GM18498 (cell line): ENCODE measurements around the gene HTD2.
A peak's percentile ranks its signal among the peaks of the same experiment; 100 is the strongest.
"Not testable (repeated sequence)": the region's sequence is repeated elsewhere in the genome, so short reads cannot be mapped to it uniquely, and the experiment has no call there.

Source experiments
- ATAC-seq: cut with Tn5 transposase; IDR thresholded peaks from one replicate; pipeline ENCODE4 v1.9.1; 2021; ENCODE audit warnings: mild to moderate bottlenecking, moderate library complexity; ENCODE audit not compliant: unreplicated experiment

Gene HTD2

DNA sequence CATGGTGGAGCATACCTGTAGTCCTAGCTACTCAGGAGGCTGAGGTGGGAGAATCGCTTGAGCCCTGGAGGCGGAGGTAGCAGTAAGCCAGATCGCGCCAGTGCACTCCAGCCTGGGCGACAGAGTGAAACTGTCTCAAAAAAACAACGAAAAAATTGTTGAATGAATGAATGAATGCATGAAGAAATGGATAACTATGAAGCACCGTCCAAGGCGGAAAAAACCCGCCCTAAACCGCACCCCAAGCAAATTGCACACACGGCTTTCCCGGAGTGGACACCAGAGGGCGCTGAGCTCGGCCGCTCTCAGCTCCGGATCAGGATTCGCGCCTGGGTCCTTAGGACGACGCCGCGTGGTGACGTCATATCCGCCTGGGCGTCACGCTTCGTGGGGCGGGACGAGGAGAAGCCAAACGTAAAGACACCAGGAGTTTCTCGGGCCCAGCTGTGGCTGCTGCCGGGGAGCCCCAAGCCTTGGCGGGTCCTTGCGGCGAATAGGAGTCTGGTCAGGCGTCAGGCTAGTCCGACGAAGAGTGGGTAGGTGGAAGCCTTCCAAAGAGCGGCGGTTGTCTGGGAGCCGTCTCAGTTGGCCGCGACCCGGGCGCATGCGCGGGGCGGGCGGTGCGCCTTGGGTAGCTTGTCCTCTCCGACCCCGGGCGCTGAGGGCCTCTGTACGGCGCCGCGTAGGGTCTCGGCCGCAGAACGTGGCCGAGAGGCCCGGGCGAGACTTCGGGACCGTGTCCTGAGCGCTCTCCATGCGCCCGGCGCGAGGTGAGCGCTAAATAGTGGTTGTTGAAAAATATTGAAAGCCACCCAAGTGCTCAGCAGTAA, at the start of gene HTD2, which contains the start of gene RPP14:
TSS of gene HTD2 (plus strand) at position 639 of the 830 bp plus-strand sequence. CDS start 11,094 bp downstream, outside the sequence.
TSS of gene RPP14 (plus strand) at position 364 of the 830 bp plus-strand sequence. CDS start 4,085 bp downstream, outside the sequence.
- ATAC-seq, result peak; percentile 88

DNA sequence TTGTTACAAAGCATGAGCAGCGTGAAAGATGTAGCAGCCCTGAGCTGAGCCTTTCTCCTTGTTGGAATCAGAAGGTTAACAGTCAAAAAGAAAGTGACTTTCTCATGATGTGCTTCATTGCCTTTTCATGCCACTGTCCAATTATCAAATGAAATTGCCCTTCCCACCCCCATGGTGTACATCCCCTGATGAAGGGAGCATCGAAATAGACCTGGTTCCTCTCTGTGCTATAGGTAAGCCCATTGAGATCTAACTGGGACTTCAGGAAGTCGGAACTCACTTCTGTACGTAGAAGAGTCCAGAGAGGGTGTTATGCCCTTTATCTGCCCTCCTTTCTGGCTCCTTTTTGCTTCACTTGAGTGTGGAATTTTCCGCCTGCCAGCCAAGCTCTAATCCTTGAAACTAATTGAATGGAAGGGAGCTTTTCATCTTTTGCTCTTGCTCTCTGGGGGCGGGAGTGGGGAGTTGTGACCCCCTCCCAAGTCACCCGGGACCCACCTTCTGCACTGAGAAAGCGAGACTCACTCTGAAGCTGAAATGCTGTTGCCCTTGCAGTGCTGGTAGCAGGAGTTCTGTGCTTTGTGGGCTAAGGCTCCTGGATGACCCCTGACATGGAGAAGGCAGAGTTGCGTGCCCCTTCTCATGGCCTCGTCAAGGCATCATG, 47.8 kb upstream of the HTD2 start:
- no peak for ATAC-seq

GRCh38 chr3:58260261-58260731, 46.0 kb upstream of the HTD2 start:
- ATAC-seq, result no peak

DNA sequence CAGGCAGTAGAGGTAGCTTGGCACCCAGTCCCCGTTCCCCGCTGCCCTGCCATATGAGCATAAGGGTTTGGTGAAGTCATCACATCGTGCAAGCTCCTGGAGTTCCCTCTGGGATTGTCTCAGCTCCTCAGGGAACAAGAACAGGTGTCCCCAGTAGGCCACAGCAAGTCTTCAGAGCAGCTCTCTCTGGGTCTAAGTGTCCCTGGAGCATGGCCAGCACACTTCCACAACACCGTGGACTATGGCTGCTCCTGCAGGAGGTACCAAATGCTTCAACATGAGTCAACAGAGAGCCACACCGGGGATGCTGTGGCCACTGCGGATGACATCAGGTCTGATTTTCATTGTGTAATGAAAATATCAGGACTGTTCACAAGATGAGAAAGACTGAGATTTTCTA, 45.6 kb upstream of the HTD2 start:
- ATAC-seq, result no peak

DNA sequence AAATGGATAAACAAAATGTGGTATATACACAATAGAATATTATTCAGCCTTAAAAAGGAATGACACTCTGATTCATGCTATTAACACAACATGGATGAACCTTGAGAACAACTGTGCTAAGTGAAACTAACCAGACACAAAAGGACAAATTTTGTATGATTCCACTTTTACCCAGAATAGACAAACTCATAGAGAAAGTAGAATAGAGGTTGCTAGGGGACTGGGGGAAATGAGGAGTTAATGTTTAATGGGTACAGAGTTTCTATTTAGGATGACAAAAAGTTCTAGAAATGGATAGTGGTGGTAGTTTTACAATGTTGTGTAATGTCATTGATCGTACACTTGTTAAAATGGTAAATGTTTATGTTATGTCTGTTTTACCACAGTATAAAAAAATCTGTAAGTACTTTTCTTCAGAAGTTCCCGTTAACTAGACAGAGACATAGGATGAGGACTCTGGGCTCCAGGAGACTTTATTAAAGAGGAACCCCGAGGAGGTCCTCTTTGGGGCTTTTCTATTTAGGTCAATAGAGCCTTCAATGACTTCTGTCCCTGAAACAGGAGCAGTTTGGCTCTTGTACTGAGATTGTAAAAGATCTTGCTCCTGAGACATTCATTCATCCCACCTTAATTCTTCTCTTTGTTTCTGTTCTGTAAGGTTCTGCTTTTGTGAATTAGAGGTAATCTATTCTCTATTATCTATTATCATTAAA, 44.2 kb upstream of the HTD2 start:
- peak; percentile 66 for ATAC-seq

- ATAC-seq, result no peak
Observed at GRCh38 chr3:58266577-58266976, 39.7 kb upstream of the HTD2 start.

DNA sequence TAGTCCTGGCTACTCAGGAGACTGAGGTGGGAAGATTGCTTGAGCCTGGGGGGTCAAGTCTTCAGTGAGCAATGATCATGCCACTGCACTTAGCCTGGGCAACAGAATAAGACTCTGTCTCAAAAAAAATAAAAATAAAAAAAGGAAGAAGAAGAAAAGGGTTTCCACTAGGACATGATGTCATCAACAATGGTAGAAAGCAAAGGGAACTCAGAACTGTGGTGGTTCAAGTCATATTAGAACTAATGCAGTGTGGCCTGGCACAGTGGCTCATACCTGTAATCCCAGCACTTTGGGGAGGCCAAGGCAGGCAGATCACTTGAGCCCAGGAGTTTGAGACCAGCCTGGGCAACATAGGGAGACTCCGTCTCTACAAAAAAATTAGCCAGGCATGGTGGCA, 38.8 kb upstream of the HTD2 start:
- ATAC-seq, result not testable (repeated sequence)

GRCh38 chr3:58269356-58269755, 37.0 kb upstream of the HTD2 start:
- ATAC-seq, result no peak

- ATAC-seq, result no peak
Observed at GRCh38 chr3:58270485-58270884, 35.8 kb upstream of the HTD2 start.

- ATAC-seq, result no peak
Observed at GRCh38 chr3:58271901-58272501, 34.3 kb upstream of the HTD2 start.

GRCh38 chr3:58272891-58273290, 33.4 kb upstream of the HTD2 start:
- ATAC-seq, result no peak

GRCh38 chr3:58273362-58273761, 33.0 kb upstream of the HTD2 start:
- ATAC-seq, result not testable (repeated sequence)

- ATAC-seq, result no peak
Observed at GRCh38 chr3:58274027-58274614, 32.2 kb upstream of the HTD2 start.

GRCh38 chr3:58281069-58281468, 25.3 kb upstream of the HTD2 start:
- no peak for ATAC-seq

GRCh38 chr3:58285334-58285733, 21.0 kb upstream of the HTD2 start:
- ATAC-seq, result no peak

DNA sequence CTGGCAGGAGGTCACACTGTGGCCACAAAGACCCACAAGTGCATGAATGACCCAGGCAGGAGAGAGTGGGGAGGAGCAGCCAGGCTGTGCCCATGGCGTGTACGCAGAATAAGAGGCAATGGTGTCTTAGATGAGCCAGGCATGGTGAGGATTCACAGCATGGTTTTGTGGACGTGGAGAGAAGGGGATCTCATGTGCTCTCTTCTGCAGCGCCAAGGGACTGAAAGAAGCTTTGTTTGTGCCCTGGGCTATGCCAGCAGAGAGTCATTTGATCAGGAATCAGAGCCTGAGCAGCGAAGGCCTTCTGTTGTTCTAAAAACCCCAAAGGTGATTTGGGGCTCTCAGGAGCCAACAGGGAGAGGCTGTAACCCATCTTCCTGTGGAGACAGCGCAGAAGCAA, 19.0 kb upstream of the HTD2 start:
- ATAC-seq, result no peak

DNA sequence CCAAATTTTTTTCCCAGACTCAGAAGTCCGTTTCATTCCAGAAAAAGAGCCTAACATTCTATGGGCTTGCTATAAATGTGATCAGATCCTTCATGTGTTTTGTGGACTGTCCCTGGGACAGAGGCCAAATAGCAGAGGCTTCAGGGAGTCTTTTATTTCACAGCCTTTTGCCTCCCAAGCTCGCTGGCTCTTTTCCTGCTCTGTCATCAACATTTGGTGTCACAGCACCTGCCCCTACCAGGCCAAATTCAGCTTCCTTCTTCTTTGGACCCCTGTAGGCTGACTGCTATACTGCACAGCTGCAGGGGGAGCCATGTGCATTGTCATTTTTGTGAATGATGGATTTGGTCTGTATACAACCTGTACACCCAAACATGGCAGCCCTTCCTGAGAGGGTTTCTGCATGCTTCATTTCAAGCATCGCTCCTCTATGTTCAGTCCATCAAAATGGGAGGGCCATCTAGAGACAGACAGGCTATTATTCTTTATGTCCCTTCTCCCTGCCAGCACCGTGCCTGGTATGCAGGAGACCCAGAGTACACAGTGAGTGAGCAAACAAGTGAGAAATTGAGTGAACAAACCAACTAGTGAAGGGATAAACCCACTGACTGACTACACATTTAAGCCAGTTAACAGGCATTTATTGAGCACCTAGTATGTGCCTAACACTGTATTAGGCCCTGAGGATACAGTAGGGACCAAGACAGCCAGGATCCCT, 18.1 kb upstream of the HTD2 start:
- ATAC-seq, result no peak

- not testable (repeated sequence) for ATAC-seq
Observed at GRCh38 chr3:58288964-58289613, 17.2 kb upstream of the HTD2 start.

DNA sequence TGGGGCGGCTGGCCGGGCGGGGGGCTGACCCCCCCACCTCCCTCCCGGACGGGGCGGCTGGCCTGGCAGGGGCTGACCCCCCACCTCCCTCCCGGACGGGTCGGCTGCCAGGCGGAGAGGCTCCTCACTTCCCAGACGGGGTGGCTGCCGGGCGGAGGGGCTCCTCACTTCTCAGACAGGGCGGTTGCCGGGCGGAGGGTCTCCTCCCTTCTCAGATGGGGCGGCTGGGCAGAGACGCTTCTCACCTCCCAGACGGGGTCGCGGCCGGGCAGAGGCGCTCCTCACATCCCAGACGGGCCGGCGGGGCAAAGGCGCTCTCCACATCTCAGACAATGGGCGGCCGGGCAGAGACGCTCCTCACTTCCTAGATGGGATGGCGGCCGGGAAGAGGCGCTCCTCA, 15.9 kb upstream of the HTD2 start:
- not testable (repeated sequence) for ATAC-seq
